AG08395 (cell line): ENCODE measurements around the gene DMXL2.
"Not testable (repeated sequence)": the region's sequence is repeated elsewhere in the genome, so short reads cannot be mapped to it uniquely, and the experiment has no call there.

ENCODE experiments used
- DNase-seq: peaks from one replicate; pipeline ENCODE4 v3.0.0; 2012; ENCODE audit warnings: mixed read lengths, low spot score

DMXL2 gene

DNA sequence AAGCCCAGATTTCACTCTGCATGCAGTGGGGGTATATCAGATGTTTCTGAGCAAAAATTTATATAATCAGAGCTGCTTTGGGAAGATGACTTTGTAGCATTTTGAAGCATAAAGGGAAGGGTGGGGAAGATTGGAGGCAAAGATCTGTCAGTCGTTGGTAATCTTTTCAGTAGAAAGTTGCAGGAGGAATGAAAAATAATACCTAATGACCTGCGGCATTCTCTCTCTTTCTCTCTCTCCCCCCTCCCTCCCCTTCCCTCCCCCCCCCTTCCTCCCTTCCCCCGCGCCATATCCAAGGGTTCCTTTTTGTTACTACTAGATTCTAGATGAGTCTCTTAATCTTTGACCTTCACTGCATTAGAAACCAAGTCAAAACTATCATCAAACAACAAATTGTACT lies 1.5 kb upstream of the DMXL2 start:
- no peak for DNase-seq

DNA sequence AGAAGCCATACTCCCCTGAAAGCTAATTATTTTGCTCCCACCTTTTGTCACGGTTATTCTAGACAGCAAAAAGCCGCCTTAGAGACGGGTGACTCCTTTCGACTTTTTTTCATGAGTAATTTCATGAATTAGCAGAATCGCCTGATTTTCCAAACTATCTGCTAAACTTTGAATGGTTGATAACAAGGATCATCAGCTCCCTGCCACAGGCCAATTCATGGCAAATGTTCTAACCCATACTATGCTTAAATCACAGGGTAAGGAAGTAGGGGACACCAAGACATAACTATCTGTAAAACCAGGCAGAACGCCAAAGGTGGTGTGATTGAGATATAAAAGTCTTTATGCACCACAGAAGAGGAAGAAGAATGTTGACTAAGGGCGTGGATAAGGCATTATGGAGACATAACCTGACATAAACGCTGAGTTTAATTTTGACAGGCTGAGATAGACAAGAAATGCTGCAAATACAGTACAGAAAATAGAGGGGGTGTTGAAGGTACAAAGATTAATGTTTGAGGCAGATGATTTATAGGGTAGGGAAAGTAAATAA lies 891 bp upstream of the DMXL2 start:
- DNase-seq: no peak

- DNase-seq: peak; percentile 62
These were observed 501 bp downstream of the DMXL2 start for GRCh38 chr15:51621936-51622603.

GRCh38 chr15:51621155-51621765 lies 1.3 kb downstream of the DMXL2 start:
- no peak for DNase-seq

DNA sequence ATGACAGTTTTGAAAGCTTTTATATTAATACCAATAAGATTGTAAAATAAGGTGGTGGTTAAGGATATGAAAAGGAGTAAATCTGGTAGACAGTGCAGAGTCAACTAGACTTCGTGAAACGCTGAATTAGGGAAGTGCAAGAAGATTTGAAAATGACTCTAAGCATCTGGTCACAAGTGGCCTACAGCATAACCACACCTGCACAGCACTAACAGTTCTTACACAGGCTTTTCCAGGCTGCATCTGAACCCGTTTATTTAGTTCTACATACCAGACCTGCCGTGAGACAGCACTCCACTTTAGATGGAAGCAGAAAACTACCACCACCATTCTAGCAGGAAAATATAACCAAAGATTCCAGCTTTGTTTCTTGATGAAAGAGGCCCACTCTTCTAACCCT lies 1.9 kb downstream of the DMXL2 start:
- DNase-seq: no peak

- no peak for DNase-seq
These were observed 2.4 kb downstream of the DMXL2 start for GRCh38 chr15:51620122-51620521.

- DNase-seq: no peak
These were observed 3.1 kb downstream of the DMXL2 start for GRCh38 chr15:51619331-51620035.

DNA sequence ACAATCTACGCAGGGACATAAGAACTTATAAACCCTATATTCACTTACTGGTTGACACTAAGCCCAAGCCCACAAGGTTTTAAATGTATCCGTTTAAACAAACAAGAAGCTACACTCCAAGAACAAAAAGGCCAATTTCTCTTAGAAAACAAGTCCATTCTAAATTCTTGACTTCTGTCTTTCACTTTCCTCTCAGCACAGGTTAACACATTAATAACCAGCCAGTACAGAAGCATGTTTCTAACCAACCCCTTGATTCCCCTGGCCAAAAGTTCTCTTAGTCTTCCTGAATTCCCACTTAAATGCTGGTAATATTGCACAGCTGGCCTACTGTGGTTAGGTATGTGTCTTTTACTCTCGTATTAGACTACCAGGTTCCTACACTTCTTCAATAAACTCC lies 4.7 kb downstream of the DMXL2 start:
- DNase-seq: no peak

GRCh38 chr15:51613951-51614350 lies 8.6 kb downstream of the DMXL2 start:
- DNase-seq: no peak

GRCh38 chr15:51612669-51613068 lies 9.9 kb downstream of the DMXL2 start:
- not testable (repeated sequence) for DNase-seq

- DNase-seq: not testable (repeated sequence)
These were observed 19.1 kb downstream of the DMXL2 start for GRCh38 chr15:51603462-51603948.

DNA sequence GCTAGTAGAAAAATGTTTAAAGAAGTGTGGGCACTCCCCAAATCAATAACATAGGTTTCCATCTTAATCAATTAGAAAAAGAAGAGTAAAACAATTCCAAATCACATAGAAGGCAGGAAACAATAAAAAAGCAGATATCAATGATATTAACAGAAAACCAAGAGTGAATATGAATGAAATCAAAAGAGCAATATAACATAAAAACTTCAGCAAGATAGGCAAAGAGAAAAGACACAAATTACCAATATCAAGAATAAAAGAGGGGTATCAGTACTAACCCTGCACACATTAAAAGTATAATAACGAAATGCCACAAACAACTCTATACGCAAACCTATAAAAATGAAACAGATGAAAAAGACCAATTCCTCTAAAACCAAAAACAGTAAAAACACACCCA lies 19.6 kb downstream of the DMXL2 start:
- no peak for DNase-seq

DNA sequence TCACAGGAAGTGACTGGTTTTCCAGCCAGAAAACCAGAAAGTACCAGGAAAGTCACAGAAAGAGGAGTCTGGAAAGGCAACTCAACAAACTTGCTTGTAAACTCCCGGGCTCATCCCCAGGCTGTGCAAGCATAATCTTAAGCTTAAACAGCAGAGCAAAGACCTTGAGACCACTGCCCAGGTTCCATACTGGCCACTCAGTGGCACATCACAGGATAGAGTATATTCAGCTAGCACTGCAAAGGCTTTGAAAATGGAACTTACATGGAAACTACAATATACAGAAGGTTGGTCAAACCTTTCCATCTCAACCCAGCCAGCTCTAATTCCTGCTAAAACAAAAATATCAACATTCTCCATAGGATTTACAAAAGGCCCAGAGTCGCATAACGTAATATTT lies 20.1 kb downstream of the DMXL2 start:
- DNase-seq: no peak

GRCh38 chr15:51601801-51602200 lies 20.8 kb downstream of the DMXL2 start:
- DNase-seq: no peak

GRCh38 chr15:51600114-51600513 lies 22.5 kb downstream of the DMXL2 start:
- DNase-seq: no peak

DNA sequence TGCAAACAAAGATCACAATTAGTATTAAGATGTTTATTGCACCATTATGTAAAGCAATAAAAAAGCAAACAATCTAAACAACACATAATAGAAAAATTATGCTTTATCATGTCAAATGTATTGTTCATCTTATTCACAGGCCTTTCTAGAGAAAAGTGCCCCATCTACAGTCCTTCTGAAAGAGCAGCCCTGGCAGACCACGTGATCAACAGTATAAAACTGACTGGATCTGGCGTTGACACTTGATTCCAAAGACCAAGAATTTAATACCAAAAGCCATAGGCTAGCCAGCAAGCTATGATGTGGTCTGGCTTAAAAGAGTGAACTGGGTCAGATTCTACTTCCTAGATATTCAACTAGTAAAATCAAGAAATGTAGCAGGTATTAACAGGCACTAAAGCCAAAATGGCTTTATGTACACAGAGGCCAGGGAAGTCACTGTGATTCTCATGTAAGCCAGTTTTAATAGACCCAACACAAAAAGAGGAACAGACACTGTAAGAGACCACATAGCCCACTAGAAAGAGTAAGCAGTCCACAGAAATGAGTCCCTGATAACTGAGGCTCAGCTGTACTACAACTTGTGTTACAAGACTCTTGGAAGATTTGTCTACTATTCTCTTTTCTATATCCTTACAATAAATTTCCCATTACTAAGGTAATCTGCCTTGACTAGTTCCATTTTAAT lies 32.5 kb downstream of the DMXL2 start:
- no peak for DNase-seq

DNA sequence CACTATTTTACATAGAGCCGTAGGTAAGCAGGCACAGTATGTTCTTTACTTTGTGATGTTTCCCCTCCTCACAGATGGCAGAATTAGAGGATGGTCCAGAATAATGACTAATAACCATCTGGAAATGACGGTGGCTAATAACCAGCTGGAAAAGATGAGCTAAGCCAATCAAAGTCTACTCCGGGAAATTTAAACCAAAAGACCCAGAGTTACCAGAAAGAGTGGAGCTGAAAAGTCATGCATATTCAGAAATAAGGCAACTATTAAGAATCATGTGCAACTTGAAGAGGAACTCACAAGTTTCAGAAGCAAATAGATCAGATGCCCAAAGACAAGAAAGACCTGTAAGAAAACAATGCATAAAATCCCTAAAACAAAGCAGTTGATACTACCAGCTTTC lies 33.6 kb downstream of the DMXL2 start:
- no peak for DNase-seq

- DNase-seq: no peak
These were observed 36.6 kb downstream of the DMXL2 start for GRCh38 chr15:51585986-51586385.

- no peak for DNase-seq
These were observed 41.6 kb downstream of the DMXL2 start for GRCh38 chr15:51580982-51581381.

- DNase-seq: no peak
These were observed 42.2 kb downstream of the DMXL2 start for GRCh38 chr15:51580385-51580784.

GRCh38 chr15:51579012-51579411 lies 43.6 kb downstream of the DMXL2 start:
- DNase-seq: no peak

- DNase-seq: no peak
These were observed 44.8 kb downstream of the DMXL2 start for GRCh38 chr15:51577636-51578304.
